ENCODE results near the gene NFX1. TPM values are rescaled to one million over a fixed set of nuclear protein-coding genes. Genes with fewer than 3 reads are reported as not detected.
A peak's percentile ranks its signal among the peaks of the same experiment; 100 is the strongest.
"Not testable (repeated sequence)": the region's sequence is repeated elsewhere in the genome, so short reads cannot be mapped to it uniquely, and the experiment has no call there.

The NFX1 gene
- total RNA-seq, 1 donor from 2014 or later, result 14.2 TPM

GRCh38 chr9:33354651-33355211 lies 64.4 kb downstream of the NFX1 start:
- TF ChIP-seq, protein P1, sequence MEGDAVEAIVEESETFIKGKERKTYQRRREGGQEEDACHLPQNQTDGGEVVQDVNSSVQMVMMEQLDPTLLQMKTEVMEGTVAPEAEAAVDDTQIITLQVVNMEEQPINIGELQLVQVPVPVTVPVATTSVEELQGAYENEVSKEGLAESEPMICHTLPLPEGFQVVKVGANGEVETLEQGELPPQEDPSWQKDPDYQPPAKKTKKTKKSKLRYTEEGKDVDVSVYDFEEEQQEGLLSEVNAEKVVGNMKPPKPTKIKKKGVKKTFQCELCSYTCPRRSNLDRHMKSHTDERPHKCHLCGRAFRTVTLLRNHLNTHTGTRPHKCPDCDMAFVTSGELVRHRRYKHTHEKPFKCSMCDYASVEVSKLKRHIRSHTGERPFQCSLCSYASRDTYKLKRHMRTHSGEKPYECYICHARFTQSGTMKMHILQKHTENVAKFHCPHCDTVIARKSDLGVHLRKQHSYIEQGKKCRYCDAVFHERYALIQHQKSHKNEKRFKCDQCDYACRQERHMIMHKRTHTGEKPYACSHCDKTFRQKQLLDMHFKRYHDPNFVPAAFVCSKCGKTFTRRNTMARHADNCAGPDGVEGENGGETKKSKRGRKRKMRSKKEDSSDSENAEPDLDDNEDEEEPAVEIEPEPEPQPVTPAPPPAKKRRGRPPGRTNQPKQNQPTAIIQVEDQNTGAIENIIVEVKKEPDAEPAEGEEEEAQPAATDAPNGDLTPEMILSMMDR (IDR thresholded peaks at IDR 0.05), result no peak
- intact Hi-C loops (cut with DNase I), result no loop called here

DNA sequence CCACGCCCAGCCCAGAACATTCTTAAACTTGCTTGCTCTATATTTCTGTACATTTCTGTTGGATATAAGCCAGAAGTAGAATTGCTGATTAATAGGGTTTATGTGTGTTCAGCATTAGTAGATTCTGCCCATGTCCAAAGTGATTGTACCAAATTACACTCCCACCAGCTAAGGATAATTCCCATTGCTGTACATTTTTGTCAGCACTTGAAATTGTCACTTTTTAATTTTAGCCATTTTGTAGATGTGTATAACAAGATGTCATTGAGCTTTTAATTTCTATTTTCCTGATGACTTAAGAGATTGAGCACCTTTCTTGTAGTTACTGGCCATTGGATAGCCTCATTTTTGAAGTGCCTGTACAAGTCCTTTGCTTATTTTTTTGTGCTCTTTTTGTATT lies 65.6 kb downstream of the NFX1 start:
- no peaks in the 10 kb centered on the region for H3K9me3 ChIP-seq
- DNase-seq (ENCODE audit: low spot score in 2 of 2), result no peak
- no peak overlapping the region for H3K4me3 ChIP-seq
- H3K27me3 ChIP-seq, result no peaks in the 10 kb centered on the region
- H3K36me3 ChIP-seq, result peaks cover 8 to 23% of the 10 kb centered on the region in 2 donors
- peaks cover 0 to 2% of the 10 kb centered on the region in 2 donors for H3K4me1 ChIP-seq
- TF ChIP-seq, protein P1 (IDR thresholded peaks at IDR 0.05), result no peak
- intact Hi-C loops (cut with DNase I), result no loop called here
- no peak overlapping the region for H3K27ac ChIP-seq

More at GRCh38 chr9:33354651-33355211, 64.4 kb downstream of the NFX1 start:
- H3K36me3 ChIP-seq, result peaks cover 9 to 23% of the 10 kb centered on the region in 2 donors
- no peaks in the 10 kb centered on the region for H3K9me3 ChIP-seq
- peak overlapping the region; percentile 27 to 56 for H3K27ac ChIP-seq
- no peak for DNase-seq (ENCODE audit: low spot score in 2 of 2)
- no peak overlapping the region for H3K4me3 ChIP-seq
- H3K4me1 ChIP-seq, result peaks cover 0 to 6% of the 10 kb centered on the region in 2 donors
- H3K27me3 ChIP-seq, result no peaks in the 10 kb centered on the region

DNA sequence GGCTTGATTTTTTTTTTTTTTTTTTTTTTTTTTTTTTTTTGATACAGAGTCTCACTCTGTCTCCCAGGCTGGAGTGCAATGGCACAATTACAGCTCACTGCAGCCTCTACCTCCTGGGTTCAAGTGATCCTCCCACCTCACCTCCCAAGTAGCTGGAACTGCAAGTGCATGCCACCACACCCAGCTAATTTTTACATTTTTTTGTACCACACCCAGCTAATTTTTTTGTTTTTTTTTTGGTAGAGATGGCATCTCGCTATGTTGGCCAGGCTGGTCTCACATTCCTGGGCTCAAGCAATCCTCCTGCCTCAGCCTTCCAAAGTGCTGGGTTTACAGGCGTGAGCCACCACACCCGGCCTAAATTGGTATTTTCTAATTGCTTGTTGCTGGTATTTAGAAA lies 68.3 kb downstream of the NFX1 start:
- DNase-seq (ENCODE audit: low spot score in 2 of 2); H3K4me1 ChIP-seq; H3K27ac ChIP-seq; H3K9me3 ChIP-seq; H3K27me3 ChIP-seq; H3K4me3 ChIP-seq; intact Hi-C loops (cut with DNase I): not testable (repeated sequence)
- peaks cover 2 to 24% of the 10 kb centered on the region in 2 donors for H3K36me3 ChIP-seq

GRCh38 chr9:33364127-33364526 lies 73.8 kb downstream of the NFX1 start:
- Histone ChIP-seq H3K27ac (no peak overlapping the region), H3K36me3 (peaks cover 49 to 56% of the 10 kb centered on the region in 2 donors)

GRCh38 chr9:33364814-33365213 lies 74.5 kb downstream of the NFX1 start:
- H3K4me1 ChIP-seq; intact Hi-C loops (cut with DNase I); H3K27ac ChIP-seq; H3K27me3 ChIP-seq; H3K4me3 ChIP-seq; DNase-seq (ENCODE audit: low spot score in 2 of 2); H3K9me3 ChIP-seq: not testable (repeated sequence)
- peaks cover 51 to 62% of the 10 kb centered on the region in 2 donors for H3K36me3 ChIP-seq

More at GRCh38 chr9:33364127-33364526, 73.8 kb downstream of the NFX1 start:
- Histone ChIP-seq H3K9me3 (no peaks in the 10 kb centered on the region), H3K4me1 (no peaks in the 10 kb centered on the region), H3K27me3 (no peaks in the 10 kb centered on the region), H3K4me3 (no peak overlapping the region)
- DNase-seq (ENCODE audit: low spot score in 2 of 2), result no peak
- intact Hi-C loops (cut with DNase I), result no loop called here
- TF ChIP-seq, protein P1 (IDR thresholded peaks at IDR 0.05), result no peak

GRCh38 chr9:33366979-33367480 lies 76.7 kb downstream of the NFX1 start:
- Histone ChIP-seq H3K9me3 (no peaks in the 10 kb centered on the region), H3K27me3 (no peaks in the 10 kb centered on the region), H3K36me3 (peaks cover 63 to 77% of the 10 kb centered on the region in 2 donors), H3K4me1 (no peaks in the 10 kb centered on the region), H3K27ac (no peak overlapping the region), H3K4me3 (no peak overlapping the region)
- DNase-seq (ENCODE audit: low spot score in 2 of 2), result no peak
- intact Hi-C loops (cut with DNase I), result no loop called here
- TF ChIP-seq, protein P1 (IDR thresholded peaks at IDR 0.05), result no peak

Measured in ascending aorta (tissue), 2 donors.